C4-2B (cell line): ENCODE results near the gene PDE4D.

Experiments
- CTCF ChIP-seq: fragments of 450-650 bp; conservative IDR thresholded peaks from 2 replicates; pipeline ENCODE4 v1.5.1; 2017; ENCODE audit warnings: mild to moderate bottlenecking
- ZFX ChIP-seq: fragments of 450-650 bp; IDR thresholded peaks from 2 replicates; pipeline ENCODE4 v1.6.1; 2017

- TF ChIP-seq CTCF (no peak), ZFX (no peak)
Measured at GRCh38 chr5:59246145-59246869, 647.2 kb downstream of the PDE4D start.
